Large intestine (tissue), 3 donors: ENCODE data around the gene ASCL1. TPM values are rescaled to one million over a fixed set of nuclear protein-coding genes. Genes with fewer than 3 reads are reported as not detected.

Source experiments
- DNase-seq, 2 donors: peaks; one replicate each; pipeline versions ENCODE4 v3.0.0 to v3.0.0-alpha.2; 2013
- H3K27ac ChIP-seq: one replicate; pipeline ENCODE4 v1.5.1; 2013; ENCODE audit warnings: low read length
- H3K27me3 ChIP-seq: 2 replicates; pipeline ENCODE4 v1.6.1; 2013; ENCODE audit warnings: low read length; ENCODE audit not compliant: control insufficient read depth, insufficient read depth
- H3K36me3 ChIP-seq: 2 replicates; pipeline ENCODE4 v1.6.1; 2013; ENCODE audit warnings: low read length; ENCODE audit not compliant: control insufficient read depth, insufficient read depth
- H3K4me1 ChIP-seq: one replicate; pipeline ENCODE4 v1.6.1; 2013; ENCODE audit warnings: low read length; ENCODE audit not compliant: control insufficient read depth, insufficient read depth
- H3K4me3 ChIP-seq: one replicate; pipeline ENCODE4 v1.5.1; 2013; ENCODE audit warnings: low read length
- H3K9me3 ChIP-seq: one replicate; pipeline ENCODE4 v1.6.1; 2013; ENCODE audit warnings: mild to moderate bottlenecking, low read depth, low read length, moderate library complexity; ENCODE audit not compliant: control insufficient read depth
- WGBS: methylation state at CpG from one replicate; pipeline ENCODE4 v1.1.5; 2013; ENCODE audit warnings: low lambda C conversion rate; ENCODE audit not compliant: insufficient coverage; 5-methylcytosine and 5-hydroxymethylcytosine counted together
- polyA plus RNA-seq: library from polyadenylated mRNA; unstranded; fragments of 120-200 nt; gene quantifications from one replicate; pipeline ENCODE4 v1.2.1, GENCODE V29; 2013

Gene ASCL1
- polyA plus RNA-seq, 1 donor: 6.4 TPM

DNA sequence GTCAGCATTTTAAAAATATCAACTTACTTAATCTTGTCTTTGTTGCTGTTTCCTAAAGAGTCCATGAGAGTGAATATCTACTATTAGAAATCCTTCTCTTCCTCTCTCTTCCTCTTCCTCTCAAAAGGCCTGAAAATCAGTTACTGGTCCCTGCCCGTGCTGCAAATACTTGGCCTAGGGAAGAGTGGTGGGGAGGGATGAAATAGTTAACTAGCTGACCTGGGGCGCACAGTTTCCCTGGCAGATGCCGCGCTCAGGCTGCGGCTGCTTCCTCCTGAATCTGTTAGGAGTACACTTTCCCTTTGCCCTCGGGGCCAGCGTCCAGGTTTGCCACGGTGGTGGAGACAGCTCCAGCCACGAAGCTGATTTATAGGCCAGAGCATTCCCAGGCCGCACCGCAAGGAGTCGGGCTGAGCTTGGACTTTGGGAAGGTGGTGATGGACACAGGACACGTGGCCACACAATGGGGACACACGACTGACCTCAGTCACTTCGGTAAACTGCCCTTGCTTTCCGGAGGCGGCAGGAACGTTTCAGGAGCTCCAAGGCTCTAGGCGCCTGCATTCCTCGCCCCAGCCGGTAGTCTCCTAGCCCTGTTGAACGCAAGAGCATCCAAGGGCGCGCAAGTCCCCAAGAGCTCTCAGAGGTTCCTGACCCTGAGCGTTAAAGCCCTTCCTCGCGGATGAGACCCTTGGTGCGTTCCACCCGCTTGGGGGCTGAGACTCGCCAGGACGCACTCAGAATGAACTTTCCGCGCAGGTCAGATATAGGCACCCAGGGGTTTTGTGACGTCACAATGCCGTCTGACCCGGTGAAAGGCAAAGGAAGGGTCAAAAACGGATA is 7.1 kb upstream of the ASCL1 start:
- Histone ChIP-seq H3K4me1 (peaks cover 8% of the 10 kb centered on the region), H3K4me3 (no peak overlapping the region), H3K27ac (no peak overlapping the region), H3K27me3 (peaks cover 68% of the 10 kb centered on the region), H3K36me3 (no peaks in the 10 kb centered on the region), H3K9me3 (no peaks in the 10 kb centered on the region)
- peak; percentile 80 to 86 for DNase-seq
- WGBS: 0% methylated on average over 1 of the region's 37 CpGs

DNA sequence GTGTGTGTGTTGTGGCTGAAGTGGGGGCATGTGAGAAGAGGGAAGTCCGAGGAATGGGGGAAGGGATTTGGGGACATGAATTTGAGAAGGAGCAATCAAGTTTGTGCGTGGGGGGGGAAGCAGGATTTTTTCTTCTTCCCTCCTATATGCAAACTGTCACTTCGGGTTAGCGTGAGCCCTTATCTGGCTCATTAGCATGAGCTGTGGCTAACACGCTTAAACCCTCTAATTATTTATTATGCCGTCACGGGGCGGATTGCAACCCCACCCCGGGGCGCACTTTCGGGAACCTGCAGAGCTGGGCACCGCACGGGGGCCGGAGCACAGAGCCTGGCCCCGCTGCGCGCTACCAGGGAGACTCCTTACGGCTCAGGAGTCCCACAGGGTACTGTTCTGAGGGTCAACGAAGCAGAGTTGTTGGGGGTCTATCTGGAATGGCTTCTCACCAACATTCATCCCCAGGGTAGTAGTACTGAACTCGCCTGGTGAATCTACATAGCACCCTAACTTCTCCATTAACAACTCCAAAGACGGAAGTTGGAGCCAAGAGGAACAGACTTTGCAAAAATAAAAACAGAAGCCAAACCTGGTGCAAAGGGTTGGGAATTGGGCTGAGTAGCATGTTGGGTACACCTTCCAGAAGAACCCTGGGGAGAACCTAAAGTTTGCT is 6.4 kb upstream of the ASCL1 start:
- H3K27ac ChIP-seq: no peak overlapping the region
- H3K4me1 ChIP-seq: peaks cover 8% of the 10 kb centered on the region
- peaks cover 74% of the 10 kb centered on the region for H3K27me3 ChIP-seq
- no peaks in the 10 kb centered on the region for H3K9me3 ChIP-seq
- H3K36me3 ChIP-seq: no peaks in the 10 kb centered on the region
- DNase-seq: no peak
- WGBS: 0% methylated on average over 1 of the region's 21 CpGs
- H3K4me3 ChIP-seq: no peak overlapping the region

DNA sequence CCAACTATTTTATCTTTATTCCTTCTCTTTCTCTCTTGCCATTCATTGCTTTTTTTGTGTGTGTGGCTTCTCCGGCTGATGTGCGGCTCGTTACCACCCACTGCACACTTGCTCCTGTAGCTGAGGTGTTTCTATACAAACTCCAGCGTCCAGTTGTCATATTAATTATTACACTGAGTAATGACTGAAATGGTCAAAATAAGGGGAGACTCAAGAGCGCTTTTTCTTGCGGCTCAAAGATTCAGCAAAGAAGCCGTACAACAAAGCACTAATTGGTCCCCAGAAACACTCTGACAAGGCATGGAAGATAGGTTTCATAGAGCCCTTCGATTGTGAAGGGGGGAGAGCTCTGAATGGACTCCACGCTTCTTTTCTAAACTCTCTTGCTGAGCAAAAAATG is 5.6 kb upstream of the ASCL1 start:
- no CpG with 5 or more reads among the region's 9 CpGs for WGBS
- no peak for DNase-seq

DNA sequence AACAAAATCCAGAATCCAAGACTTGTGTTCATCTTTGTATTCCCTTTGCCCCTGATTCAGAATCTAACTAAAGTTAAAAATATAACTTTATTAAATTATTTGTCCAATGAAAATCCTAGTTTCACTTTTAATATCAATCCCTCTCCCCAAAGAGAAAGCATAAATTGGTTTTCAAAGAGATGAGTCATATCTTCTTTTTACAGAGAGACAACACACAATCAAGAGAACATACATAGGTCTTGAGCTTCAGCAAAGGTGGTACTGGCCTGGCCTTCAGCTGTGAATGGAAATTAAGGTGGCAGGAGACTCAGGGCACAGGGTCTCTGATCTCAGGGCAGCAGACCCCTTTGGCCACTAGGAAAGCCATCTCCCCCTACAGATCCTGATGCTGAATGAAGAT is 4.3 kb upstream of the ASCL1 start:
- Histone ChIP-seq H3K27ac (no peak overlapping the region), H3K36me3 (no peaks in the 10 kb centered on the region), H3K4me3 (no peak overlapping the region), H3K9me3 (no peaks in the 10 kb centered on the region), H3K4me1 (peaks cover 8% of the 10 kb centered on the region), H3K27me3 (peaks cover 87% of the 10 kb centered on the region)
- no peak for DNase-seq

More for the DNA sequence above, 5.6 kb upstream of the ASCL1 start:
- Histone ChIP-seq H3K36me3 (no peaks in the 10 kb centered on the region), H3K4me1 (peaks cover 8% of the 10 kb centered on the region), H3K9me3 (no peaks in the 10 kb centered on the region), H3K4me3 (no peak overlapping the region), H3K27me3 (peaks cover 81% of the 10 kb centered on the region), H3K27ac (no peak overlapping the region)

DNA sequence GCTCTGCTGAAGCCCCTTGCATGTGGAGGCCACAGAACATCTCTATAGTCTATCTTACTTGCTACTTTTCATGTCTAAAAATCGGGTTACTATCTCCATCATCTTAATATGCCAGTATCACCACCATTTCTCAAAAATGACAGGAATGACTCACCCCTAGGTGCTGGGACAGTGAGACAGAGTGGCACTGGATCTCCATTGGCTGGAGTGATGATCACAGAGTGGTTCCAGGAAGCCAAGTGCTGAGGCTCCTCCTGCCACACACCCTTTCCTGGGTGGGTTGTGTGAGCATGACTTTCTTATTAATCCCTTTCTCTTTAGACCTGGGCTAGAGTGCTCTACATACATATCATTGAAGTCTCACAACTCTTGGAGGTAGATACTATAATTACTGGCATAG is 3.3 kb upstream of the ASCL1 start:
- peaks cover 4% of the 10 kb centered on the region for H3K9me3 ChIP-seq
- no peaks in the 10 kb centered on the region for H3K36me3 ChIP-seq
- H3K4me1 ChIP-seq: peaks cover 8% of the 10 kb centered on the region
- H3K27ac ChIP-seq: no peak overlapping the region
- peaks cover 92% of the 10 kb centered on the region for H3K27me3 ChIP-seq
- no CpG with 5 or more reads among the region's 1 CpG for WGBS
- no peak for DNase-seq
- H3K4me3 ChIP-seq: no peak overlapping the region

DNA sequence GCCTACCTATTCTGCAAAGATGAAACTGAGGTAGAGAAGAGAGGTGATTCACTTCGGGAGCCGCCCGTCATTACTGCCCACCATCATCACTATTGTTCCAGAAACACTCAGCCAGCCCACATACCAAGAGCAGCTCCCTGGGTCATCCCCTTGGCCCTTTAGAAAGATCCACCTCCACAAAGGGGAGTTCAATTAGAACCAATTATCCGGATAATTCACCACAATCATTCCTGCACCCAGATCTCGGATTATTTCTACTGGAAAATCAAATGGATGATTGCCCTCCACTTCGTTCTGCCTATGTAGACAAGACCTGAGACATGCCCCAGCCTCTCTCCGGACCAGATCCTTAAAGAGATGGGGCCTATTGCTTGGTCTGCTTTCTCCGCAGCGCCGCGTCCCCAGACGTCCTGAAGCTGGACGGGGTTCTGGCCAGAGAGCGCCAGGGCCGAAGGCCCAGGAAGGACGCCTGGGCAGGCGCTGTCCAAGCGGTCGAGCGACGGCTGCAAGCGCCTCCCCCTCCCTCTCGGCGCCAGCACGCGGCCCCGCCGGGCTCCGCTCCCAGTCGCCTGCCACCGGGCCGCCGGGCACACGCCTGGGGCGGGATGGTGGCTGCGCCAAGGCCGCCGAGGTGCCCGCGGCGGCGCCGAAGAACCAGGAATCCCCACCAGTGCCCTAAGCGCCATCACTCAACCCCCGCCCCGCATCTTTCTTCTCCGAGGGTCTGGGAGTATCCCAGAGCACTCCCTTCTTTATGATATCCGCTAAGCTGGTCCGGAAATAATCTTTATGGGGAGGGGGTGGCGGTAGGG is 1.3 kb upstream of the ASCL1 start:
- Histone ChIP-seq H3K4me1 (no peaks in the 10 kb centered on the region), H3K9me3 (peaks cover 4% of the 10 kb centered on the region), H3K27ac (no peak overlapping the region), H3K4me3 (no peak overlapping the region), H3K36me3 (no peaks in the 10 kb centered on the region), H3K27me3 (peaks cover 93% of the 10 kb centered on the region)
- no CpG with 5 or more reads among the region's 50 CpGs for WGBS
- no peak for DNase-seq

DNA sequence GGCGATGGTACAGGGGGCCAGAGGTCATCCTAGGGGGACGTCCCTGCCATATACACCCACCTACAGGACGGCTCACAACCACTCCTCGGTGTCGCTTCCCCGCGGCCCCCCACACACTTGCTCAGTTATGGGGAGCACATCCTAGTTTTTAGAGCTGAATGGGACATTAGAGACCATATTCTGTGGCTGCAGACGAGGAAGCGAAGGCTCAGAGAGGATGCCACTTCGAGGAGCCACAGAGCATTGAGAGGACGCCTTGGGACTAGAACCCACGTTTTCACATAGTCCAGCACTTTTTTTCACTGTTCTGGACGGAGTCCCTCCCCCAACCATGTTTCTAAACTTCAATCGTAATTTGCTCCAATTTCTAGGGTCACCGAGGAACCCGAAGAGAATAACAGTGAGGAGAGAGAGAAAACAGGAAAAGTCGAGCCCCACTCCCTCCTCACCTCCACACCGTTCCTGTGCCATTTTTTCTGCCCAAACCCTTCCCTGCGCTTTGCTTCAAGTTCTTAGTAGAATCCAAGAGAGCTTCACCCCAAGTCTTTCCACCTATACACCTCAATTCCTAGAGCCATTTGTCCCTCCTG is 641 bp upstream of the ASCL1 start:
- Histone ChIP-seq H3K4me3 (no peak overlapping the region), H3K9me3 (peaks cover 4% of the 10 kb centered on the region), H3K36me3 (no peaks in the 10 kb centered on the region), H3K27ac (no peak overlapping the region), H3K4me1 (no peaks in the 10 kb centered on the region), H3K27me3 (peaks cover 93% of the 10 kb centered on the region)
- 0% methylated on average over 4 of the region's 19 CpGs for WGBS
- no peak for DNase-seq

DNA sequence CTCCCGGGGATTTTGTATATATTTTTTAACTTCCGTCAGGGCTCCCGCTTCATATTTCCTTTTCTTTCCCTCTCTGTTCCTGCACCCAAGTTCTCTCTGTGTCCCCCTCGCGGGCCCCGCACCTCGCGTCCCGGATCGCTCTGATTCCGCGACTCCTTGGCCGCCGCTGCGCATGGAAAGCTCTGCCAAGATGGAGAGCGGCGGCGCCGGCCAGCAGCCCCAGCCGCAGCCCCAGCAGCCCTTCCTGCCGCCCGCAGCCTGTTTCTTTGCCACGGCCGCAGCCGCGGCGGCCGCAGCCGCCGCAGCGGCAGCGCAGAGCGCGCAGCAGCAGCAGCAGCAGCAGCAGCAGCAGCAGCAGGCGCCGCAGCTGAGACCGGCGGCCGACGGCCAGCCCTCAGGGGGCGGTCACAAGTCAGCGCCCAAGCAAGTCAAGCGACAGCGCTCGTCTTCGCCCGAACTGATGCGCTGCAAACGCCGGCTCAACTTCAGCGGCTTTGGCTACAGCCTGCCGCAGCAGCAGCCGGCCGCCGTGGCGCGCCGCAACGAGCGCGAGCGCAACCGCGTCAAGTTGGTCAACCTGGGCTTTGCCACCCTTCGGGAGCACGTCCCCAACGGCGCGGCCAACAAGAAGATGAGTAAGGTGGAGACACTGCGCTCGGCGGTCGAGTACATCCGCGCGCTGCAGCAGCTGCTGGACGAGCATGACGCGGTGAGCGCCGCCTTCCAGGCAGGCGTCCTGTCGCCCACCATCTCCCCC is 777 bp downstream of the ASCL1 start:
- no CpG with 5 or more reads among the region's 83 CpGs for WGBS
- H3K9me3 ChIP-seq: peaks cover 4% of the 10 kb centered on the region
- DNase-seq: peak in 1 of 2 donors; percentile 58
- peak overlapping the region; percentile 30 for H3K4me3 ChIP-seq
- H3K27ac ChIP-seq: no peak overlapping the region
- no peaks in the 10 kb centered on the region for H3K4me1 ChIP-seq
- peaks cover 94% of the 10 kb centered on the region for H3K27me3 ChIP-seq
- H3K36me3 ChIP-seq: no peaks in the 10 kb centered on the region

DNA sequence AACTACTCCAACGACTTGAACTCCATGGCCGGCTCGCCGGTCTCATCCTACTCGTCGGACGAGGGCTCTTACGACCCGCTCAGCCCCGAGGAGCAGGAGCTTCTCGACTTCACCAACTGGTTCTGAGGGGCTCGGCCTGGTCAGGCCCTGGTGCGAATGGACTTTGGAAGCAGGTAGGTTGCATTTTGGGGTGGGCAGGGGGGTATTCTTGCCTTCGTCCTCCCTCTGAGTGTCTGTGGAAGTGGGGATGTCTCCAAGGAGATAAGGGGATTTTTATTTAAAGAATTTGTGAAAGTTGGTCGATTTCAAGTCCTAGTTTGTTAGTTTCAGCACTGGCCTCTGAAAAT is 1.3 kb downstream of the ASCL1 start:
- peak overlapping the region; percentile 30 for H3K4me3 ChIP-seq
- DNase-seq: no peak
- peaks cover 94% of the 10 kb centered on the region for H3K27me3 ChIP-seq
- H3K9me3 ChIP-seq: peaks cover 4% of the 10 kb centered on the region
- WGBS: no CpG with 5 or more reads among the region's 15 CpGs
- H3K36me3 ChIP-seq: no peaks in the 10 kb centered on the region
- H3K27ac ChIP-seq: no peak overlapping the region
- H3K4me1 ChIP-seq: no peaks in the 10 kb centered on the region
